RWPE2 (cell line): Measurements from ENCODE around the gene LAMTOR3.

Source experiments
- ATAC-seq: fragments of 200-7000 bp; cut with Tn5 transposase; 3 replicates; pipeline ENCODE4 v1.9.1; 2021; ENCODE audit warnings: low read depth
- DNase-seq: peaks from one replicate; pipeline ENCODE4 v3.0.0-alpha.2; 2020; ENCODE audit warnings: low spot score
- H3K27ac ChIP-seq: fragments of 450-650 bp; 2 replicates; pipeline ENCODE4 v1.5.1; 2017; ENCODE audit warnings: mild to moderate bottlenecking; ENCODE audit not compliant: poor library complexity, severe bottlenecking
- H3K27me3 ChIP-seq: fragments of 250-450 bp; sonication (Bioruptor Pico); 2 replicates; pipeline ENCODE4 v1.5.1; 2021; ENCODE audit warnings: mild to moderate bottlenecking, moderate library complexity; ENCODE audit not compliant: insufficient read depth, poor library complexity, severe bottlenecking
- H3K36me3 ChIP-seq: fragments of 250-450 bp; sonication (Bioruptor Pico); 2 replicates; pipeline ENCODE4 v1.5.1; 2020; ENCODE audit warnings: low read depth, mild to moderate bottlenecking, moderate library complexity
- H3K4me1 ChIP-seq: fragments of 250-450 bp; sonication (Bioruptor Pico); 2 replicates; pipeline ENCODE4 v1.5.1; 2021; ENCODE audit warnings: mild to moderate bottlenecking, moderate library complexity; ENCODE audit not compliant: insufficient read depth, poor library complexity, severe bottlenecking
- H3K4me3 ChIP-seq: fragments of 250-450 bp; sonication (Bioruptor Pico); 2 replicates; pipeline ENCODE4 v1.5.1; 2021; ENCODE audit warnings: mild to moderate bottlenecking, moderate library complexity; ENCODE audit not compliant: severe bottlenecking
- H3K9me3 ChIP-seq: fragments of 250-450 bp; sonication (Bioruptor Pico); 2 replicates; pipeline ENCODE4 v1.5.1; 2021; ENCODE audit warnings: mild to moderate bottlenecking, moderate library complexity; ENCODE audit not compliant: severe bottlenecking
- TF ChIP-seq, protein P1 (sequence below): fragments of 450-650 bp; IDR thresholded peaks from one replicate; pipeline ENCODE4 v1.5.1; 2017; ENCODE audit warnings: mild to moderate bottlenecking, moderate library complexity; ENCODE audit not compliant: poor library complexity, severe bottlenecking

Gene LAMTOR3

DNA sequence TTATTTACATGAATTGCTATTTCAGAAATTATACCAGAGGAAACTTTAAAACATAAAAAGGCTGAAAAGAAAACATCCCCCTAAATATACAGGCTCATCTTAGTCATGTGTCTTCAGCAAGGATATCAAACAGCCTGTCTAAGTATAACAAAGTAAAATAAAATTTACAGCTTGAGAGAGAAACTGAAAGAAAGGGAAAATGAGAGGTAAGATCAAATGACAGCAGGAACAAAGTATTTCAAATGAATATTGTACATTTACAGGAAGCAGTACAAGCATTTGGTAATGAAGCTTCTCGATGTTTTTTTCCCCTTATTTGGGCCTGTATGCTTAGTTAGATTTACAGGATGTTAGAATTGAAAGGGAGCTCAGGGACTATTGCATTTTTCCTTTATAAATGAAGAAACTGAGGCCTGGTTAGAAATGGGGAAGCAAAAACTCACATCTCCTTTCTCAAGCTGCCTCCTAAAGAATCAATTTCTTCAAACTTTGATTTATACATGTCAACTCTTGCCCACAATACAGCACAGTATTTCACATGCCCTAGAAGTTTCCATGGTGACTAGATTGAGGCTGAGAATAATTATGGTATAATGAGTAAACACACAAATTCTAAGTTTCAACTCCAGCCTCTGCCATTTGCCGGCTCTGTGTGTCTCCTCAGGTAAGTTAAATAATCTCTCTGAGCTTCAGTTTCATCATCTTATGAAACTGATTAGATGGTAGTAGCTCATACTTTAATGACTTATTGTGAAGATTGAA, 48.3 kb downstream of the LAMTOR3 start:
- no peaks in the 10 kb centered on the region for H3K27me3 ChIP-seq
- no peak for DNase-seq
- H3K4me3 ChIP-seq, result no peak overlapping the region
- TF ChIP-seq, protein P1, sequence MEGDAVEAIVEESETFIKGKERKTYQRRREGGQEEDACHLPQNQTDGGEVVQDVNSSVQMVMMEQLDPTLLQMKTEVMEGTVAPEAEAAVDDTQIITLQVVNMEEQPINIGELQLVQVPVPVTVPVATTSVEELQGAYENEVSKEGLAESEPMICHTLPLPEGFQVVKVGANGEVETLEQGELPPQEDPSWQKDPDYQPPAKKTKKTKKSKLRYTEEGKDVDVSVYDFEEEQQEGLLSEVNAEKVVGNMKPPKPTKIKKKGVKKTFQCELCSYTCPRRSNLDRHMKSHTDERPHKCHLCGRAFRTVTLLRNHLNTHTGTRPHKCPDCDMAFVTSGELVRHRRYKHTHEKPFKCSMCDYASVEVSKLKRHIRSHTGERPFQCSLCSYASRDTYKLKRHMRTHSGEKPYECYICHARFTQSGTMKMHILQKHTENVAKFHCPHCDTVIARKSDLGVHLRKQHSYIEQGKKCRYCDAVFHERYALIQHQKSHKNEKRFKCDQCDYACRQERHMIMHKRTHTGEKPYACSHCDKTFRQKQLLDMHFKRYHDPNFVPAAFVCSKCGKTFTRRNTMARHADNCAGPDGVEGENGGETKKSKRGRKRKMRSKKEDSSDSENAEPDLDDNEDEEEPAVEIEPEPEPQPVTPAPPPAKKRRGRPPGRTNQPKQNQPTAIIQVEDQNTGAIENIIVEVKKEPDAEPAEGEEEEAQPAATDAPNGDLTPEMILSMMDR, result no peak
- H3K4me1 ChIP-seq, result no peaks in the 10 kb centered on the region
- no peaks in the 10 kb centered on the region for H3K9me3 ChIP-seq
- H3K27ac ChIP-seq, result no peak overlapping the region
- H3K36me3 ChIP-seq, result peaks cover 9% of the 10 kb centered on the region
- ATAC-seq, result no peak

GRCh38 chr4:99845179-99845578, 49.0 kb downstream of the LAMTOR3 start:
- Histone ChIP-seq H3K27me3 (no peaks in the 10 kb centered on the region), H3K9me3 (no peaks in the 10 kb centered on the region), H3K4me1 (no peaks in the 10 kb centered on the region), H3K36me3 (peaks cover 16% of the 10 kb centered on the region), H3K27ac (no peak overlapping the region), H3K4me3 (no peak overlapping the region)
- TF ChIP-seq, protein P1, result no peak
- ATAC-seq (no peak), DNase-seq (no peak)

GRCh38 chr4:99844048-99844447, 50.2 kb downstream of the LAMTOR3 start:
- H3K4me3 ChIP-seq, result no peak overlapping the region
- H3K4me1 ChIP-seq, result no peaks in the 10 kb centered on the region
- H3K27me3 ChIP-seq, result no peaks in the 10 kb centered on the region

DNA sequence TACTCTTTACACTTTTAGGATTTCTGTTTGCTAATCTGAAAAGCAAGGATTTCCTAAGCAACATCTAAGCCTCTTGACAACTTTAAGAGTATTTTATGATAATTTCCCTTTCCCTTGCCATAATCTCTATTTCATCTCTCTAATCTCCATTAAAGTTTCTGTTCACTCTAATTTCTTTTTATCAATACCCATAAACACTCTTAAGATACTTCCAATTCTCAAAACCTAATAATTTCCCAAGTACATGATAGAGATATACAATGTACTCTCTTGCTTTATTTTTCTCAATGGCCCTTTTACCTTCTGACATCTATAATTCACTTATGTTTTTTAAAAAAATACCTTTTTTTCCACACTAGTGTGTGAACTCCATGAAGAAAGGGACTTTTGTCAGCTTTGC, 50.8 kb downstream of the LAMTOR3 start:
- DNase-seq (no peak), ATAC-seq (no peak)
- Histone ChIP-seq H3K27ac (no peak overlapping the region), H3K4me3 (no peak overlapping the region), H3K27me3 (no peaks in the 10 kb centered on the region), H3K4me1 (no peaks in the 10 kb centered on the region), H3K36me3 (peaks cover 20% of the 10 kb centered on the region), H3K9me3 (no peaks in the 10 kb centered on the region)
- TF ChIP-seq, protein P1, result no peak

More at GRCh38 chr4:99844048-99844447, 50.2 kb downstream of the LAMTOR3 start:
- H3K9me3 ChIP-seq, result no peaks in the 10 kb centered on the region
- TF ChIP-seq, protein P1, result no peak
- H3K27ac ChIP-seq, result no peak overlapping the region
- peaks cover 20% of the 10 kb centered on the region for H3K36me3 ChIP-seq
- DNase-seq, result no peak
- ATAC-seq, result no peak

DNA sequence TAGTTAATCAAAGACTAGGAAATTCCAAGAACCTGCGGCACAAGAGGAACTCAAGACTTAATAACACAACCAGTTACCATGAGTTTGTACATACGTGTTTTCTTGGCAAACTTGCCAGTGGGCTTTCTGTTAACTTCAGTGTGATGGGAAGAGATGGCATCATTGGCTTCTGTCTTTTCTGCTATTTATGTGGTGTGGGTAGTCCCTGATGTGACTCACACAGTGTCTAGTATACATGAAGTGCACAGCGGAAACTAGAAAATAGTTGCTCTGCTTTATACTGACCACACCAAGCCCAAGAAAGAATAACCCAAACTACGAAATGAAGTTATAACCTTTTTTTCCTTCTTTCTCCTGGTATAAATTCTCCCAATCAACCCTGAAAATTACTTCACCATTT, 53.1 kb downstream of the LAMTOR3 start:
- no peak overlapping the region for H3K4me3 ChIP-seq
- no peaks in the 10 kb centered on the region for H3K27me3 ChIP-seq
- DNase-seq, result no peak
- H3K9me3 ChIP-seq, result no peaks in the 10 kb centered on the region
- TF ChIP-seq, protein P1, result no peak
- no peaks in the 10 kb centered on the region for H3K4me1 ChIP-seq
- no peak overlapping the region for H3K27ac ChIP-seq
- ATAC-seq, result no peak
- H3K36me3 ChIP-seq, result peaks cover 25% of the 10 kb centered on the region
